A673 (cell line): ENCODE measurements around the gene ME3. TPM values are rescaled to one million over a fixed set of nuclear protein-coding genes. Genes with fewer than 3 reads are reported as not detected.

ENCODE experiments used
- BruUV-seq: library from RNA; stranded (reverse); fragments of 400-500 nt; replicated peaks from 2 replicates; lab custom pipeline; 2021; lab: Mats Ljungman, UMichigan
- CTCF ChIA-PET: fragments of 300-600 bp; sonication (Branson Sonifier 250); formaldehyde crosslinking; loops from one replicate; lab custom pipeline; 2022; ENCODE audit warnings: antibody characterized with exemption; lab: Charles Lee
- POLR2A ChIA-PET: fragments of 300-600 bp; sonication (Branson Sonifier 250); formaldehyde crosslinking; loops from one replicate; lab custom pipeline; 2022; ENCODE audit warnings: antibody characterized with exemption; ENCODE audit not compliant: low non-redundant PET; lab: Charles Lee
- DNase-seq: peaks from one replicate; pipeline ENCODE4 v3.0.0-alpha.2; 2015; ENCODE audit warnings: low spot score
- H3K27ac ChIP-seq: fragments of 200-600 bp; sonication (generic); 2 replicates; pipeline ENCODE4 v1.5.1; 2016; ENCODE audit warnings: mixed run types, low read depth, mild to moderate bottlenecking, mixed read lengths, antibody characterized with exemption, low read length; ENCODE audit not compliant: poor library complexity, severe bottlenecking
- H3K27me3 ChIP-seq: fragments of 200-600 bp; sonication (generic); replicated peaks from 2 replicates; pipeline ENCODE4 v1.6.1; 2017; ENCODE audit warnings: mixed run types, low read depth, mild to moderate bottlenecking, mixed read lengths, antibody characterized with exemption, low read length; ENCODE audit not compliant: insufficient read depth, poor library complexity
- H3K36me3 ChIP-seq: fragments of 200-600 bp; sonication (generic); 2 replicates; pipeline ENCODE4 v1.6.1; 2016; ENCODE audit warnings: mixed run types, mild to moderate bottlenecking, mixed read lengths, antibody characterized with exemption, low read length; ENCODE audit not compliant: insufficient read depth, poor library complexity, severe bottlenecking
- H3K4me1 ChIP-seq: fragments of 200-600 bp; sonication (generic); 2 replicates; pipeline ENCODE4 v1.6.1; 2017; ENCODE audit warnings: mixed run types, mild to moderate bottlenecking, mixed read lengths, antibody characterized with exemption, low read length; ENCODE audit not compliant: insufficient read depth, poor library complexity, severe bottlenecking
- H3K4me3 ChIP-seq: fragments of 200-600 bp; sonication (generic); 2 replicates; pipeline ENCODE4 v1.5.1; 2016; ENCODE audit warnings: low read depth, mixed run types, mild to moderate bottlenecking, mixed read lengths, low read length; ENCODE audit not compliant: poor library complexity, severe bottlenecking
- H3K9me3 ChIP-seq: fragments of 200-600 bp; sonication (generic); 2 replicates; pipeline ENCODE4 v1.6.1; 2016; ENCODE audit warnings: mixed run types, low read depth, mild to moderate bottlenecking, mixed read lengths, antibody characterized with exemption, low read length; ENCODE audit not compliant: poor library complexity, severe bottlenecking
- CTCF ChIP-seq: fragments of 300-800, 200-600 bp; sonication (generic); conservative IDR thresholded peaks from 2 replicates; pipeline ENCODE4 v1.5.1; 2017; ENCODE audit warnings: low read depth, mild to moderate bottlenecking, antibody characterized with exemption, low read length, moderate library complexity, mixed read lengths
- EZH2 ChIP-seq: fragments of 200-600 bp; sonication (generic); IDR thresholded peaks from 2 replicates; pipeline ENCODE4 v1.6.1; 2017; ENCODE audit warnings: borderline replicate concordance, low read depth, mild to moderate bottlenecking, mixed read lengths, antibody characterized with exemption, low read length; ENCODE audit not compliant: poor library complexity, severe bottlenecking
- intact Hi-C: fragments of 100-400 bp; cut with micrococcal nuclease; formaldehyde crosslinking; loops from one replicate; pipeline ENCODE4 v1.10.0; 2022; ENCODE audit not compliant: unreplicated experiment
- total RNA-seq: library from RNA; stranded (reverse); gene quantifications from 2 replicates; pipeline ENCODE4 v1.2.3, GENCODE V29; 2021

The ME3 gene
- total RNA-seq, 1 experiment from 2014 or later = 7.6 TPM

GRCh38 chr11:86606270-86606835 lies 66.1 kb downstream of the ME3 start:
- Histone ChIP-seq H3K4me1 (peaks cover 5% of the 10 kb centered on the region), H3K27ac (no peak overlapping the region), H3K9me3 (no peaks in the 10 kb centered on the region), H3K36me3 (no peaks in the 10 kb centered on the region), H3K4me3 (no peak overlapping the region), H3K27me3 (no peaks in the 10 kb centered on the region)
- DNase-seq = no peak
- ChIA-PET POLR2A (no interaction called here), CTCF (no interaction called here)
- TF ChIP-seq EZH2 = no peak
- TF ChIP-seq CTCF = no peak
- intact Hi-C loops = loop anchor here (10.0 kb wide), 1 partner anchor 752 kb away; the partner anchor contains the start of gene CCDC83
- no TSS peak for BruUV-seq

GRCh38 chr11:86596861-86597586 lies 75.4 kb downstream of the ME3 start:
- POLR2A ChIA-PET = no interaction called here
- BruUV-seq = no TSS peak
- CTCF ChIA-PET = no interaction called here
- DNase-seq = no peak
- TF ChIP-seq CTCF = no peak
- TF ChIP-seq EZH2 = no peak
- intact Hi-C loops = no loop called here
- H3K27me3 ChIP-seq = no peaks in the 10 kb centered on the region
- H3K27ac ChIP-seq = no peak overlapping the region
- H3K4me3 ChIP-seq = no peak overlapping the region
- H3K4me1 ChIP-seq = peaks cover 12% of the 10 kb centered on the region
- H3K9me3 ChIP-seq = no peaks in the 10 kb centered on the region
- H3K36me3 ChIP-seq = no peaks in the 10 kb centered on the region

GRCh38 chr11:86595955-86596354 lies 76.5 kb downstream of the ME3 start:
- Histone ChIP-seq H3K27ac (no peak overlapping the region), H3K27me3 (no peaks in the 10 kb centered on the region), H3K4me3 (no peak overlapping the region), H3K36me3 (no peaks in the 10 kb centered on the region), H3K4me1 (peaks cover 12% of the 10 kb centered on the region), H3K9me3 (no peaks in the 10 kb centered on the region)
- ChIA-PET POLR2A (no interaction called here), CTCF (no interaction called here)
- no TSS peak for BruUV-seq
- no peak for DNase-seq
- intact Hi-C loops = no loop called here
- TF ChIP-seq CTCF = no peak
- no peak for TF ChIP-seq EZH2
